Neural cell (in vitro differentiated cells): ENCODE results near the gene TAS2R7.

ENCODE experiments used
- CTCF ChIP-seq: fragments of 450-650 bp; IDR thresholded peaks from 2 replicates; pipeline ENCODE4 v1.5.1; 2014; ENCODE audit warnings: antibody characterized with exemption, mild to moderate bottlenecking, moderate library complexity; ENCODE audit not compliant: poor library complexity, severe bottlenecking
- EZH2 ChIP-seq: fragments of 200-600, 300-800 bp; shearing (Covaris generic), sonication (generic); IDR thresholded peaks from 2 replicates; pipeline ENCODE4 v1.6.1; 2014; ENCODE audit warnings: antibody characterized with exemption, low read length, borderline replicate concordance, mild to moderate bottlenecking; ENCODE audit not compliant: insufficient read depth, poor library complexity, severe bottlenecking
- MXI1 ChIP-seq: fragments of 450-650 bp; conservative IDR thresholded peaks from 2 replicates; pipeline ENCODE4 v1.6.1; 2014; ENCODE audit warnings: antibody characterized with exemption, mild to moderate bottlenecking; ENCODE audit not compliant: poor library complexity, severe bottlenecking
- POLR2AphosphoS5 ChIP-seq: IDR thresholded peaks from 2 replicates; pipeline ENCODE4 v1.6.1; 2012
- RAD21 ChIP-seq: fragments of 450-650 bp; conservative IDR thresholded peaks from 2 replicates; pipeline ENCODE4 v1.6.1; 2014; ENCODE audit warnings: antibody characterized with exemption, mild to moderate bottlenecking, moderate library complexity
- REST ChIP-seq: IDR thresholded peaks from 2 replicates; pipeline ENCODE4 v1.6.1; 2012; ENCODE audit warnings: borderline replicate concordance
- SMC3 ChIP-seq: fragments of 450-650 bp; conservative IDR thresholded peaks from 2 replicates; pipeline ENCODE4 v1.6.1; 2014; ENCODE audit warnings: antibody characterized with exemption, mild to moderate bottlenecking, moderate library complexity; ENCODE audit not compliant: poor library complexity
- TAF1 ChIP-seq: IDR thresholded peaks from 2 replicates; pipeline ENCODE4 v1.6.1; 2012; ENCODE audit warnings: low read depth

GRCh38 chr12:10759657-10760056, 42.8 kb downstream of the TAS2R7 start:
- no peak for TF ChIP-seq CTCF
- TF ChIP-seq EZH2: no peak
- TF ChIP-seq REST: no peak
- TF ChIP-seq POLR2AphosphoS5: no peak
- no peak for TF ChIP-seq TAF1
- TF ChIP-seq RAD21: no peak
- TF ChIP-seq SMC3: no peak
- TF ChIP-seq MXI1: no peak
